ENCODE data around the gene TNFRSF17.

Gene TNFRSF17

GRCh38 chr16:12017558-12017957, 52.5 kb downstream of the TNFRSF17 start:
- no peak overlapping the region for H3K4me3 ChIP-seq
- no peaks in the 10 kb centered on the region for H3K9me3 ChIP-seq
- intact Hi-C loops (cut with DNase I; ENCODE audit: low total_unique reads): no loop called here
- H3K27ac ChIP-seq: no peak overlapping the region
- DNase-seq: no peak
- no peak for TF ChIP-seq CTCF (IDR thresholded peaks at IDR 0.05)
- H3K4me1 ChIP-seq: no peaks in the 10 kb centered on the region
- H3K36me3 ChIP-seq: no peaks in the 10 kb centered on the region
- no peaks in the 10 kb centered on the region for H3K27me3 ChIP-seq

Measured in tibial artery (tissue), 4 donors.